ENCODE results near the gene POLN. TPM values are rescaled to one million over a fixed set of nuclear protein-coding genes. Genes with fewer than 3 reads are reported as not detected.

POLN gene
- total RNA-seq, 4 donors from 2014 or later: 0.27 to 2.6 (median 1.4) TPM

DNA sequence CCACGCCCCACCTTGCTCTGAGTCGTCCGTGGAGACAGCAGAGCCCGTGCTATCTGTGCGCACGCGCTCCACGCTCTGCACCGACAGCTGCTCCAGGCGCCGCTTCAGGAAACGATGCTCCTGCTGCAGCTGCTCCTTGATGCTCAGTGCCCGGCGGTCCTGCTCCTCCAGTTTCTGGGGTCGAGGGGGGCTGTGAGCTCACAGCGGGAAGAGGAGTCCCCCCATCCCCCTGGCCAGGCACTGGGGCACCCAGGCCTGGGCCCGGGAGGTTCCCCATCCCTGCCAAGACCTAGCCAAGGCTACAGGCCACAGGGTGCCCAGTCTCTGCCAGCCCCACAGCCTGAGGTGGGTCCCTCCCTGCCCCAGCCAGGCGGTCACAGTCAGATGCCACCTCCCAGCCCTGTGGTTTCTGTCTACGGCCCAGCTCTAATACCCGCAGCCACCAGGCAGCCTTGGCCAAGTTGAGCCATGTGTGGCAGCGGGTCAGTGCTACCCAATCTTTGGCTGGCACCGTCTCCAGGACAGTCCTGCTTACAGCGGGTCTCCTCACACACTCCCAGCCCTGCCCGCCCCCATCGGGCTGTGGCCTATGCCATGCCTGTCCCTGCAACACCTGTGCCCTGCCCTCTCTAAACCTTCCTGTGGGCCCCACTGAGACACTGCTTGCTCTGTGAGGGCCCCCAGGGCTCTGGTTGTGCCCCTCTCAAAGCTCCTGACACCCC is 9.3 kb upstream of the POLN start:
- Histone ChIP-seq H3K9me3 (no peaks in the 10 kb centered on the region), H3K4me1 (peaks cover 5 to 13% (median 11%) of the 10 kb centered on the region in 4 donors), H3K27me3 (no peaks in the 10 kb centered on the region), H3K27ac (no peak overlapping the region), H3K4me3 (no peak overlapping the region), H3K36me3 (peaks cover 0 to 16% (median 7%) of the 10 kb centered on the region in 4 donors)
- no peak for TF ChIP-seq POLR2AphosphoS5 (IDR thresholded peaks at IDR 0.05)
- TF ChIP-seq, protein P1, sequence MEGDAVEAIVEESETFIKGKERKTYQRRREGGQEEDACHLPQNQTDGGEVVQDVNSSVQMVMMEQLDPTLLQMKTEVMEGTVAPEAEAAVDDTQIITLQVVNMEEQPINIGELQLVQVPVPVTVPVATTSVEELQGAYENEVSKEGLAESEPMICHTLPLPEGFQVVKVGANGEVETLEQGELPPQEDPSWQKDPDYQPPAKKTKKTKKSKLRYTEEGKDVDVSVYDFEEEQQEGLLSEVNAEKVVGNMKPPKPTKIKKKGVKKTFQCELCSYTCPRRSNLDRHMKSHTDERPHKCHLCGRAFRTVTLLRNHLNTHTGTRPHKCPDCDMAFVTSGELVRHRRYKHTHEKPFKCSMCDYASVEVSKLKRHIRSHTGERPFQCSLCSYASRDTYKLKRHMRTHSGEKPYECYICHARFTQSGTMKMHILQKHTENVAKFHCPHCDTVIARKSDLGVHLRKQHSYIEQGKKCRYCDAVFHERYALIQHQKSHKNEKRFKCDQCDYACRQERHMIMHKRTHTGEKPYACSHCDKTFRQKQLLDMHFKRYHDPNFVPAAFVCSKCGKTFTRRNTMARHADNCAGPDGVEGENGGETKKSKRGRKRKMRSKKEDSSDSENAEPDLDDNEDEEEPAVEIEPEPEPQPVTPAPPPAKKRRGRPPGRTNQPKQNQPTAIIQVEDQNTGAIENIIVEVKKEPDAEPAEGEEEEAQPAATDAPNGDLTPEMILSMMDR (IDR thresholded peaks at IDR 0.05): no peak
- TF ChIP-seq POLR2A (IDR thresholded peaks at IDR 0.05): no peak
- WGBS, 2 donors (ENCODE audit: low coverage in 1 of 2): 94% methylated on average over 25 of the region's 25 CpGs; no CpG with 5 or more reads in 1 of the 2 donors
- DNase-seq: no peak
- intact Hi-C loops (cut with DNase I; ENCODE audit: low total_unique reads) (no loop called here), in situ Hi-C loops (cut with MboI; ENCODE audit: low pct_ligation_motif_present in 1 of 4, low pct_unique_long_range_greater_than_20kb in 1 of 4, low sequenced_read_pairs in 3 of 4) (no loop called here)

DNA sequence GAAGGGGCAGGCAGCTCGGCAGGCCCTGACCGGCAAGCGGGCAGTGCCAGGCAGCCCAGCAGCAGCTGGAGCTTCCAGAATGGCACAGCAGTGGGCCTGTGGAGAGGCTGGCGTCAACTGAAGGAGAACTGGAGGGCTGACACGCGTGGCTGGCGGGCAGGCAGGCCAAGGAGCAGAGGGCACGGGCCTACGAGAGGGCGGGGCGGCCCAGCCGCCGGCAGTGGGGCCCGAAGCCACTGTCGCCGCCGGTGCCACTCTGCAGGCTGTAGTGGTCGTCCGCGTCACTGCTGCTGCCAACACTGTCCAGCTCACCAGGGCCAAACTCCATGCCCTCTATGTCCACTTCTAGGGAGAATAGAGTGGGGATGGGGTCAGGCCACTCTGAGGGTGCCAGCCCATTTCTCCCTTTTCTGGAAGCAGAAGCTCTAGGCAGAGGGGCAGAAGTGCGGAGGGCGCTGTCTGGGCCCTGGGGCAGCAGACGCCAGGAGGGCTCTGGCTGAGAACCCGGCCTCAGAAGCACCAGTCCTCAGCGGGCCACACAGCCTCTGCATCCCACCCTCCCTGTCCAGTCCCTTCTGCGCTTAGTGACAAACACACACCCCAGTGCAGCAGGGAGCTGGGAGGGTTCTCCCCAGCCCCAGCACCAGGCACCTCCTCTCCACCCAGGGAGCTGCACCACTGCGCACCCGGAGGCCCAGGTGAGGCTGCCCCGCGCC is 8.6 kb upstream of the POLN start:
- TF ChIP-seq, protein P1 (IDR thresholded peaks at IDR 0.05): no peak
- TF ChIP-seq POLR2A (IDR thresholded peaks at IDR 0.05) (no peak), EP300 (IDR thresholded peaks at IDR 0.05; ENCODE audit: low read depth) (no peak)
- peaks cover 0 to 7% (median 5%) of the 10 kb centered on the region in 4 donors for H3K4me1 ChIP-seq
- intact Hi-C loops (cut with DNase I; ENCODE audit: low total_unique reads) (no loop called here), in situ Hi-C loops (cut with MboI; ENCODE audit: low pct_ligation_motif_present in 1 of 4, low pct_unique_long_range_greater_than_20kb in 1 of 4, low sequenced_read_pairs in 3 of 4) (no loop called here)
- DNase-seq: no peak
- no peaks in the 10 kb centered on the region for H3K27me3 ChIP-seq
- no peaks in the 10 kb centered on the region for H3K9me3 ChIP-seq
- peaks cover 0 to 16% (median 7%) of the 10 kb centered on the region in 4 donors for H3K36me3 ChIP-seq
- H3K27ac ChIP-seq: no peak overlapping the region
- H3K4me3 ChIP-seq: no peak overlapping the region
- WGBS, 2 donors (ENCODE audit: low coverage in 1 of 2): 94 to 100% methylated on average over 1 to 28 of the region's 30 CpGs

DNA sequence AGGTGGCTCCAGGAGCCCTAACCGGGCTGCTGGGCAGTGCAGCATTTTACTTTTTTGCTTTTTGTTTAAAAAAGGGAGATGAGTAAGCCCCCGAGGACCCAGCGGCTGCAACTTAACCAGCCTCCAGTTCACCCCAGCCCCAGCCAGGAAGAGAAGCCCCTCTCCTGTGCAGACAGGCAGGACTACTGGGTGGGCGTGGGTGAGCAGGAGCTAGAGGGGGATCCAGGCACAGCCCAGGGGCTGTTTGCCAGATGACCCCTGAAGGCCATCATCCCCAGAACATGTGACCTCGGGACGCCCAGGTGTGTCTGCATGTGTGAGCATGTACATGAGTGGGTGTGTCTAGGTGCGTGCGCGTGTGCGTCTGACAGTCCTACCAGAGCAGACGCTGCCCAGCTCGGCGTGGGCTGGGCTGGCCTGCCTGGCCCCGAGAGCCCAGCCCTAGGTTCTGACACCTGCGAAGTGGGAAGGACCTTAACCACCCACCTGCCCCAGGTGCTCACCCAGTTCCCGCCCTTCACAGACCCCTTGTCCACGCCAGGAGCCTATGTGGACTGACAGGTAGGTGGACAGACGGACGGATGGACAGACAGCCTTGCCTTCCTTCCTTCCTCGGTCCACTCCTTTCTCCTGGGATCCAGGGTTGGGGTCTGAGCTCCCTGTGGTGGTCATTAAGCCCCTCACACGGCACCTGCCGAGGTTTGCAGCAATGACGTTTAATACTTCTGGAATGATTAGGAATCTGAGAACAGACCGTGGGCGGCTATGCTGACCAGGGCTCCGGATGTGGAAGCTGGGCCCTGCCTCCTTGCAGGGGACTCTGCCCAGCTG is 7.8 kb upstream of the POLN start:
- intact Hi-C loops (cut with DNase I; ENCODE audit: low total_unique reads): no loop called here

More for the DNA sequence above, 7.8 kb upstream of the POLN start:
- no peak for DNase-seq
- Histone ChIP-seq H3K27me3 (no peaks in the 10 kb centered on the region), H3K4me3 (no peak overlapping the region), H3K36me3 (peaks cover 0 to 16% (median 7%) of the 10 kb centered on the region in 4 donors), H3K27ac (no peak overlapping the region), H3K4me1 (peaks cover 0 to 10% (median 7%) of the 10 kb centered on the region in 4 donors), H3K9me3 (no peaks in the 10 kb centered on the region)
- WGBS, 2 donors (ENCODE audit: low coverage in 1 of 2): 85% methylated on average over 23 of the region's 26 CpGs; no CpG with 5 or more reads in 1 of the 2 donors
- in situ Hi-C loops (cut with MboI; ENCODE audit: low pct_ligation_motif_present in 1 of 4, low pct_unique_long_range_greater_than_20kb in 1 of 4, low sequenced_read_pairs in 3 of 4): loop anchor here in 2 of 4 donors (25.0 kb wide), 2 partner anchors 163 to 213 kb away; partner anchors contain the start of genes CFAP99 (in 1 of the 2), RNF4 (in 1 of the 2) and ZFYVE28 (in 1 of the 2)
- TF ChIP-seq POLR2AphosphoS5 (IDR thresholded peaks at IDR 0.05): no peak
- no peak for TF ChIP-seq EP300 (IDR thresholded peaks at IDR 0.05; ENCODE audit: low read depth)
- no peak for TF ChIP-seq POLR2A (IDR thresholded peaks at IDR 0.05)
- TF ChIP-seq, protein P1 (IDR thresholded peaks at IDR 0.05): no peak

All from transverse colon (tissue), 4 donors.